GM19240 (cell line): ENCODE data around the gene L3MBTL4.

Source experiments
- DNase-seq: peaks from one replicate; pipeline ENCODE4 v3.0.0; 2011; ENCODE audit warnings: low spot score; ENCODE audit not compliant: insufficient read length

Gene L3MBTL4

DNA sequence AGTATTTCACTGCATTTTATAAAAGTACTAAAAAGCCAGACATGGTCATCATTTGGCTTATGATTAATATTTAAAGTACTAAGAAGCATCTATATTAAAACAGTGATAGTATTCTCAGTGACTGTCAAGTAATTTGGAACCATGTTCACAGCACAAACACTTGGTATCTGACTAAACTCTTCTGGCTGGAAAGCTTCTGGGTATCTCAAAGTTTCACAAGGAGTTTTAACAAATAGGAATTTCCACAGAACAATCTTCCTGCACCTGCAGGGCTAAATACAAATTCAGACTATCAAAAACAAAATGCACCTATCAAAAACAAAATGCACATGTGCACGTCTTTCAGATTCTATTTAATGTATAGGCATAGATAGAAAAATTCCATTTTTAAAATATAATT lies 158.8 kb downstream of the L3MBTL4 start:
- DNase-seq, result no peak

DNA sequence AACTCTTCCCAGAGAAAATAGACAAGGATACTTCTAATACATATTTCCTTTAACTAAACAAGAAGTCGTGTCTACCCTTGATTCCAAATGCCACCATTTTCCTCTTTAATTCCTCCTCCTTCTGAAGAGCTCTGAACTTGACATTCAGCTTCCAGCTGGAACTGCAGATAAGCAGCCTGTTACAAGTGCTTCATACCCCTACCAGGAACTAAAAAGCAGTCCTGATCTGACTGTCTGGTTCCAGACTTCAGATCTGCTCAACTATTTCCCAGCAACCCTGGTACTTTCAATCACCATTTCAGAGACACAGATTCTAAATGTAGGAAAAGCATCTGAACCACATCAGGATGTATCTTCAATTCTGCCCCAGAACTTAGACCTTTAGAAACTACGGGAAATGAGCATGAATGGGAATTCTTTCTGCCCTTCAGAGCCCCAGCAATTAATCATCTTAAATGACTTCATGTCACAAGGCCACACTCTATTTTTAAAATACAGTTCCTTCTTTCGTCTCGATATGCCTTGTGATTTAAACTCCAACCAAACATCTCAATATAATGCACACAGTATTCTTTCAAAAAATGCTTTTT lies 159.5 kb downstream of the L3MBTL4 start:
- DNase-seq, result no peak

GRCh38 chr18:6254456-6254855 lies 160.3 kb downstream of the L3MBTL4 start:
- DNase-seq, result no peak

- no peak for DNase-seq
Measured at GRCh38 chr18:6251084-6251483, 163.6 kb downstream of the L3MBTL4 start.

DNA sequence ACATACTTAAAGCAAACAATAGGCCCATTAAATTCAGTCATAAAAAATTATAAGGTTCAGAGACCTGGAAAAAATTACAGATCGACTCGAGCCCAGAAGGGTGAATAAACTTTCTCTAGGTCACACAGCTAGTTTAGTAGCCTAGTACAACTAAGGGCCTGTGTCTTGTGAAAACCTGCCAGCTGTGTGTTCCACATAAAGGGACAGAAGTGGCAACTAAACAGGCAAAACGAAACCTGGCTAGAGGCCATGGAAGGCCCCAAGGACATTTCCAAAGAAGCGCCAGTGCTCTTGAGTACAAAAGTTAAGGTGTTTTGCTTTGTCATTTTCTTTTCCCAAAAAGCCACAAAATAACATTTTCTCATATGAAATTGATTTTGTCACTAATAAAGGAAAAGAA lies 164.9 kb downstream of the L3MBTL4 start:
- no peak for DNase-seq

DNA sequence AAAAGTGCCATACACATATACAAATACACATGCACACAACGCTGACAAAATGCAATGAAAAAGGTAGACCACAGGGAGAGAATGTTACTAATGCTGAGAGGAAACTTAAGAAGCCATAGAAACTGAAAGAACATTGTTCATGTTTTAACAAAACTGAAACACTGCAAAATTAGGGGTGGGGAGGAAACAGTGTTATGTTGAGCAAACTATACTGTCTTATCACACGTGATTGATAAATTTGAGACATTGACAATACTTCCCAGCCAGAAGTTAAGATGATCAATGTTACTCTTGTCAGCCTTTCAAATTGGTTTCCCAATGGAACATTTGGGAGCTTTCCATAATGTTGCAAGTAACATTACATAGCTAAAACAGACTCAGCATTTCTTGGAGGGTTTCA lies 165.5 kb downstream of the L3MBTL4 start:
- DNase-seq, result peak; percentile 45

DNA sequence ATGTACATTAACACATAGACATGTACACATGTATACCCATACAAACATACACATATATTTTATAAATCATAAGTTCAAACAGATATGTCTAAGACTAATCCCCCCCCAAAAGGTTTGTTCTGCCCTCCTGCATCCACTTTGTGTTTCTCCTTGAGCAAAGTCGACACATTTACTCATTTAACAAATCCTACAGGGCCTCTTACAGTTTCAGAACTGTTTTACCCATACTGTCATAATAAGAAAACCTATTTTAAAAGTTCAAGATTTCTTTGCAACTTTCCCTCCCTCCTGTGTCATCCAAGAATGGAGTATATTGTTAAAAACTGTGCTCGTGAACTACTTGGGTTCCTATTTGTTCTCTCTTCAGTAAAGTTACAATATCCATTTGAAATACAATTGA lies 166.7 kb downstream of the L3MBTL4 start:
- DNase-seq, result no peak

DNA sequence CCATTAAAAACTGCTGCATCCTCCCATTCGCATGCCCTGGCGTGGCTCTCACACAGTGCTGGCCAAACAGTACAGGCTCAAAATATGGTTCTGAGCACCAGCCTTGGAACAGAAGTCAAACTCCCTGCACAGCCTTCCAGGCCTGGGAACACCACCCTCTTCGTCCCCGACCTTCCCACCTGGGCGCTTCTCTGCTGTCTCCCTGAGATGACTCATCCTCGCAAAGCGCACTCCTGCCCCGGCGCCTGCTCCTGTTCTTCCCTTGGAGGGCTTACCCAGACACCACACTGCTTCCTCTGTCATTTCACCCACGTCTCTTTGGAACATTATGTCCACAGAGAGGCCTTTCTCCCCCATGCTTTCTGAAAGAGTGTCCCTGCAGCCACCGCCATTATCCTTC lies 172.7 kb downstream of the L3MBTL4 start:
- no peak for DNase-seq

GRCh38 chr18:6239716-6240115 lies 175.0 kb downstream of the L3MBTL4 start:
- DNase-seq, result no peak

DNA sequence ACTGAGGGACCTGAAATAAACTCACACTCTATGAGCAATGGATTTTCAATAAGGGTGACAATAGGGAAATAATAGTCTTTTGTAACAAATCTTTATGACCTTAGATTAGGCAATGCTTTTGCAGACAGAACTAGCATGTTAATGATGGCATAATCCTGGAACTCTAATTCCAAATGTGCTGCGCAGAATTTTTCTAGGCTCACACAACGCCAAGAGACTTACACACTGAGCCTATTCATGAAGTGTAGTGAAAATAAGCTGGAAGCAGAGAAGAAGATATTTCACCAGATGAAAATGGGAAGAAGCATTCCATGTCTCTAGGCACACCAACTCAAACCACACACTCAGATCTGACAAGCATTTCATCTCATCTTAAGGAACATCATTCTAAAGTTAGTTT lies 178.5 kb downstream of the L3MBTL4 start:
- no peak for DNase-seq

DNA sequence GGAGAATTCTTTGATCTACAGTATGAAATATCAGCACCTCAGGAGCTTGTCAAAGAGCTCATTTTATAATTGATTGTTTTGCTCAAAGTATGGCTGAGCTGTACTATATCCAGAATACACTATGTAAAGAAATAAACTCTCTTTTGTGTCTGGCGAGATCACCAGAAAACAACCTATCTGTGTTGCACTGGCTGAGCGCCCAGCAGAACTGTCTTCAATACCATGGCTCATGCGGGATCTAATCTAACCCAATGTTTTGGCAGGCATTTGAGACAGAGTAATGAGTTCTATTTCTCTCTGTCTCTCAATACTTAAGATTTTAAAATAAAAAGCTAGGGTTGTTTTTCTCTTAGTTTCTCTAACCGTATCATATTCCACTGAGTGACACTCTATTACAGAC lies 192.4 kb downstream of the L3MBTL4 start:
- no peak for DNase-seq

GRCh38 chr18:6221602-6222014 lies 193.1 kb downstream of the L3MBTL4 start:
- DNase-seq, result no peak

GRCh38 chr18:6220129-6220528 lies 194.6 kb downstream of the L3MBTL4 start:
- DNase-seq, result no peak

- DNase-seq, result no peak
Measured at GRCh38 chr18:6219116-6219717, 195.5 kb downstream of the L3MBTL4 start.

- DNase-seq, result no peak
Measured at GRCh38 chr18:6215888-6216287, 198.8 kb downstream of the L3MBTL4 start.

DNA sequence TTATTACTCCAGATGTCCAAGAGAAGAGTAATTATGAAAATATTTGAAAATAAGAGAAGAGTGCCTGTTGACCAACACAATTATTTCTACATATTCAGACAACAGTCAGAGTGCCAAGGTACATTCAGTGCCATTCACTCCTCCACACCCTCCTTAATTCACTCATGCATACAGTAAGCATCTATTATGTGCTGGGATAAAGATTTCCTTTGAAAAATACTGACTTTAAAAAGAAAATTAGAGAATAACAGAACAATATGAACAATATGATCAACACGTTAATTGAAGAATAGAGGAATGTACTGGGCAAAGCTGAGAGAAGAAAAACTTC lies 203.6 kb downstream of the L3MBTL4 start:
- no peak for DNase-seq

GRCh38 chr18:6210349-6211173 lies 204.2 kb downstream of the L3MBTL4 start:
- no peak for DNase-seq

DNA sequence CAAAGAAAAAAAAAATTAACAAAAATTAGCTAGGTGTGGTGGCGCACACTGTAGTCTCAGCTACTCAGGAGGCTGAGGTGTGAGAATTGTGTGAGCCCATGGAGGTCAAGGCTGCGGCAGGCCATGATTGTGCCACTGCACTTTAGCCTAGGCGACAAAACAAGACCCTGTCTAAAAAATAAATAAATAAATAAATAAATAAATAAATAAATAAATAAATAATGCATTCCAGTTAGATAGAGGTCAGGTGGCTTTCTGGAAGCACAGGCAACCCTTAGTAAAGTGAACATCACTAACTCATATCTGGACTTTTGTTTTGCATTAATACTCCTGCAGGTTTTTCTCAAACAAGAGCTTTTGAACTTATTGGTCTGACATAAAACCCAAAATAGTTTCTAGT lies 206.8 kb downstream of the L3MBTL4 start:
- DNase-seq, result no peak

DNA sequence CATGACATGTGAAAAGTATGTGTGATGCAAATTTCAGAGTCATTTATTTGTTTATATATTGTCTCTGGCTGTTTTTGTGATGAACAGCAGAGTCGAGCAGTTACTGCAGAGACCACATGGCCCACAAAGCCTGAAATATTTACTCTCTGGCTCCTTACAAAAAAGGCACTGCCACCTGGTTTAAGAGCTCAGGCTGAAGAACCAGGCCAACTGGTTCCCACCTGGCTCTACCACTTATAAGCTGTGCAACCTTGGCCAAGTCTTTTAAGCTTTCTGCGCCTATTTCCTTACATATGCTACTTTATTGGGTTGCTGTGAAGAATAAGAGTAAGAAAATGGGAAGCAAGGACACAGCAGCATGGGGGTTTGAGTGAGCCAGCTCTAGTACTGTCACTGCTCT lies 207.6 kb downstream of the L3MBTL4 start:
- no peak for DNase-seq

GRCh38 chr18:6205706-6206105 lies 209.0 kb downstream of the L3MBTL4 start:
- no peak for DNase-seq

DNA sequence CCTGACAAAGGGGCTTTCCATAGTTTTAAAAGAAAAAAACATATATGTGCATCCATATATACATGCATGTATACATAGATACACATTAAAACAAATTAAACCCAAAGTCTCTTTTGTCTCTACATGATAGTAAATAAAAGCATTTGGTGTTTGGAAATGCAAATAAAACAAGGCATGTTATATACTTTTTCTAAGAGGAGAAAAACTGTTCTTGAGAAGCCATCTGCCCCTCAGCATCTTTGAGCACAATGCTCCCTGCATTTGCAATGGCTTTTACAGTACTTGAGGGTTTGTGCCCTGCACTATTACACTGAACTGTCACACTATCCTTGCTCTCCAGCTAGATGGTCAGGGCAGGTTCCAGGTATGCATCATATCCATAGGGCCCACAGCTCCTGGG lies 210.2 kb downstream of the L3MBTL4 start:
- DNase-seq, result no peak

DNA sequence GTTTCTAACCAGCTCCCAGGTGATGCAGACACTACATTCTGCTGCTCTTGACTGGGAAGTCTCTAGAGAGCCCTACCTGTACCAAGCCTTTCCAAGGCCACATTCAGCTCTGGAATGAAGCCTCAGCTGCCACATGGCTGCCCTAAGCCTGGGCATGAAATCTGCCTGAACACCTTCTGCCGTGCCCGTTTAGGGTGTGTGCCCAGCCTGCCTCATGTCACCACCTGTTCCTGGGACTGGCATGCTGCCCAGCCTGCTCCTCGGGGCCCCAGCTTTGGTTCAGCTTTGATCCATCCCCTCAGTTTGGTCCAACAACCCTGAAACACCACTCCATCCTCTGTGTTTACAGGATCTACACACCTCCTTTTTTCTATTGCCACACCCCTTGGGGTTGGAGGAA lies 210.9 kb downstream of the L3MBTL4 start:
- no peak for DNase-seq

- DNase-seq, result no peak
Measured at GRCh38 chr18:6202861-6203260, 211.8 kb downstream of the L3MBTL4 start.
